HEK293T (cell line): ENCODE results near the gene RNF150.

Source experiments
- CTCF ChIA-PET: fragments of 350-600 bp; formaldehyde crosslinking; extraction: SDS; loops from one replicate; lab custom pipeline; 2021; ENCODE audit warnings: antibody characterized with exemption, inconsistent platforms; lab: Yijun Ruan, JAX
- POLR2A ChIA-PET: fragments of 350-600 bp; formaldehyde crosslinking; extraction: SDS; loops from one replicate; lab custom pipeline; 2020; ENCODE audit warnings: antibody characterized with exemption, inconsistent platforms; lab: Yijun Ruan, JAX
- DNase-seq: peaks from one replicate; pipeline ENCODE4 v3.0.0; 2012; ENCODE audit warnings: mixed read lengths; ENCODE audit errors: extremely low spot score
- ARNT ChIP-seq: fragments of 450-650 bp; IDR thresholded peaks from 2 replicates; pipeline ENCODE4 v1.6.1; 2017; ENCODE audit warnings: mild to moderate bottlenecking
- BHLHE40 ChIP-seq: fragments of 450-650 bp; IDR thresholded peaks from 2 replicates; pipeline ENCODE4 v1.6.1; 2016; ENCODE audit warnings: mild to moderate bottlenecking, moderate library complexity, borderline replicate concordance
- CTBP1 ChIP-seq: fragments of 450-650 bp; IDR thresholded peaks from 2 replicates; pipeline ENCODE4 v1.6.1; 2016; ENCODE audit warnings: borderline replicate concordance
- ELF4 ChIP-seq: fragments of 450-650 bp; IDR thresholded peaks from 2 replicates; pipeline ENCODE4 v1.6.1; 2017; ENCODE audit warnings: antibody characterized with exemption
- FOXA1 ChIP-seq: fragments of 450-650 bp; IDR thresholded peaks from 2 replicates; pipeline ENCODE4 v1.6.1; 2016; ENCODE audit warnings: mild to moderate bottlenecking
- FOXK2 ChIP-seq: fragments of 450-650 bp; IDR thresholded peaks from 2 replicates; pipeline ENCODE4 v1.6.1; 2016; ENCODE audit warnings: mild to moderate bottlenecking
- FOXM1 ChIP-seq: fragments of 450-650 bp; IDR thresholded peaks from 2 replicates; pipeline ENCODE4 v1.6.1; 2017; ENCODE audit warnings: mild to moderate bottlenecking, borderline replicate concordance
- HDGF ChIP-seq: fragments of 450-650 bp; IDR thresholded peaks from 2 replicates; pipeline ENCODE4 v1.6.1; 2017; ENCODE audit warnings: antibody characterized with exemption, borderline replicate concordance
- L3MBTL2 ChIP-seq: fragments of 450-650 bp; conservative IDR thresholded peaks from 2 replicates; pipeline ENCODE4 v1.6.1; 2016; ENCODE audit warnings: mild to moderate bottlenecking
- LEF1 ChIP-seq: fragments of 450-650 bp; IDR thresholded peaks from 2 replicates; pipeline ENCODE4 v1.6.1; 2017; ENCODE audit warnings: mild to moderate bottlenecking, borderline replicate concordance
- NFRKB ChIP-seq: fragments of 450-650 bp; IDR thresholded peaks from 2 replicates; pipeline ENCODE4 v1.6.1; 2016; ENCODE audit warnings: mild to moderate bottlenecking, moderate library complexity
- SP1 ChIP-seq: fragments of 450-650 bp; IDR thresholded peaks from 2 replicates; pipeline ENCODE4 v1.6.1; 2017
- SUZ12 ChIP-seq: fragments of 450-650 bp; IDR thresholded peaks from 2 replicates; pipeline ENCODE4 v1.6.1; 2016; ENCODE audit warnings: mild to moderate bottlenecking
- TARDBP ChIP-seq: fragments of 450-650 bp; IDR thresholded peaks from 2 replicates; pipeline ENCODE4 v1.6.1; 2016
- ZNF384 ChIP-seq: fragments of 450-650 bp; IDR thresholded peaks from 2 replicates; pipeline ENCODE4 v1.6.1; 2016
- TF ChIP-seq, protein P1 (sequence below): fragments of 450-650 bp; IDR thresholded peaks from 2 replicates; pipeline ENCODE4 v1.6.1; 2016

RNF150 gene

DNA sequence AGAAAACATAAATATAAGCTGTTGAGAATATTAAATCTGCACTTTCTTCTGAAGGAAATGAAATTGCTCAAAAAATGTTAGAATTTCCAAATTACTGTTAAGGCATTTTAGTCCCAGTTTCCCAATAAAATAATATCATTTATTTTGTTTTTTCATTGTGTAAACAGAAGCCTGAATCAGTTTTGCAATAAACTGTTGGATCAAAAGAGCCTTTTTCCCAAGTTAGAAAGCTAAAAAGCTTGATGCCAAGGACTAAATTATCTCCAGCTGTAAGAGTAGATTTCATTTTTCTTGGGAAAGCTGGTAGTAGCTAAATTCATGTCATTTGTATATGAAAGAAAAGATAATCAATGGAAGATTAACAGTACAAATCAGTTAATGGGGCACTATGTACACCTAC is 95.8 kb downstream of the RNF150 start:
- TF ChIP-seq TARDBP, result no peak
- no peak for TF ChIP-seq SUZ12
- no peak for TF ChIP-seq SP1
- TF ChIP-seq LEF1, result no peak
- no peak for TF ChIP-seq ZNF384
- TF ChIP-seq L3MBTL2, result no peak
- no peak for TF ChIP-seq HDGF
- TF ChIP-seq, protein P1, sequence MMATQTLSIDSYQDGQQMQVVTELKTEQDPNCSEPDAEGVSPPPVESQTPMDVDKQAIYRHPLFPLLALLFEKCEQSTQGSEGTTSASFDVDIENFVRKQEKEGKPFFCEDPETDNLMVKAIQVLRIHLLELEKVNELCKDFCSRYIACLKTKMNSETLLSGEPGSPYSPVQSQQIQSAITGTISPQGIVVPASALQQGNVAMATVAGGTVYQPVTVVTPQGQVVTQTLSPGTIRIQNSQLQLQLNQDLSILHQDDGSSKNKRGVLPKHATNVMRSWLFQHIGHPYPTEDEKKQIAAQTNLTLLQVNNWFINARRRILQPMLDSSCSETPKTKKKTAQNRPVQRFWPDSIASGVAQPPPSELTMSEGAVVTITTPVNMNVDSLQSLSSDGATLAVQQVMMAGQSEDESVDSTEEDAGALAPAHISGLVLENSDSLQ, result no peak
- no peak for TF ChIP-seq ELF4
- no peak for TF ChIP-seq CTBP1
- no peak for TF ChIP-seq FOXK2
- TF ChIP-seq ARNT, result no peak
- no peak for TF ChIP-seq FOXA1
- no peak for TF ChIP-seq NFRKB
- no peak for TF ChIP-seq FOXM1
- no peak for TF ChIP-seq BHLHE40
- ChIA-PET POLR2A (no interaction called here), CTCF (interaction anchor here (0.7 kb wide), 1 partner anchor 96 kb away, joined by 3 read pairs; no protein-coding TSS in a partner anchor)
- no peak for DNase-seq

DNA sequence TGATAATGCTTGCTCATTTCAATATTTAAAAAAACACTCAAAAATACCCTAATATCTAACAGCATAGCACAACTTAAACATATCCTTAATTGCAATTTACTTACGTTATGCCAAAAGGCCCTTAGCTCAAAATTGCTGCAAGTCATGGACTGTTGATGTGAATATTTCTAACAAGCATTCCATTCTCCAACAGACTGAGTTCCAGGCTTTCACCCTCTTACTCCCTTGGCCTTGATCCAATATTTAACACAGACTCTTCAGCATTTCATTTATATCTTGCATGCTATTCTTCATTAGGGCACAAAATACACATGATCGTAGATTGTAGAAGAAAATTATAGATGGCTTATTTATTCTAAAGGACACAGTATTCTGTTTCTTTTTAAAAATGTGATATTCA is 96.5 kb downstream of the RNF150 start:
- DNase-seq, result no peak
- CTCF ChIA-PET, result no interaction called here
- POLR2A ChIA-PET, result interaction anchor here (1.4 kb wide), 1 partner anchor 97 kb away, joined by 5 read pairs; the partner anchor contains the start of gene RNF150
- TF ChIP-seq ARNT (no peak), TARDBP (no peak), L3MBTL2 (no peak), ELF4 (no peak), LEF1 (no peak), FOXA1 (no peak), ZNF384 (no peak), NFRKB (no peak), CTBP1 (no peak), HDGF (no peak), SUZ12 (no peak), SP1 (no peak), BHLHE40 (no peak), FOXK2 (no peak), FOXM1 (no peak)
- TF ChIP-seq, protein P1, result no peak

DNA sequence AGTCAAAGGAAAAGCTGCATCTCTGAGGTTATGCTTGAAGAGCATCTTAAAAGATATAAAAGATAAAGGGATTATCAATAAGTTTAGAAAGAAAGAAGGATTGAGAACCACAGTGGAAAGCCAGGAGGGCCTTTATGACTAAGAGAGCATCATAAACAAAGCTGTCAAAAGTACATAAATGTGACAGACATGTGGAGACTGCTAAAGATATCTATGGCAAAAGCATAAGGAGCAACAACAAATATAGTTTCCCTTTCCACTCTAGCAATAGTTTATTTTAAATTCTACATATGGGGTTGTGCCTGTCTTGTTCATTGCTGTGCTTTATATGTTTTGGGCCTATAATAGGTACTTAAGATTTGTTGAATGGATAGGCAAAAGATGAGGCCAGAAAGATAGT is 97.3 kb downstream of the RNF150 start:
- ChIA-PET POLR2A (interaction anchor here (1.4 kb wide), 1 partner anchor 98 kb away, joined by 5 read pairs; the partner anchor contains the start of gene RNF150), CTCF (no interaction called here)
- no peak for DNase-seq
- TF ChIP-seq ZNF384 (no peak), TARDBP (no peak), SP1 (no peak), ARNT (no peak)
- TF ChIP-seq, protein P1, result peak; percentile 68

DNA sequence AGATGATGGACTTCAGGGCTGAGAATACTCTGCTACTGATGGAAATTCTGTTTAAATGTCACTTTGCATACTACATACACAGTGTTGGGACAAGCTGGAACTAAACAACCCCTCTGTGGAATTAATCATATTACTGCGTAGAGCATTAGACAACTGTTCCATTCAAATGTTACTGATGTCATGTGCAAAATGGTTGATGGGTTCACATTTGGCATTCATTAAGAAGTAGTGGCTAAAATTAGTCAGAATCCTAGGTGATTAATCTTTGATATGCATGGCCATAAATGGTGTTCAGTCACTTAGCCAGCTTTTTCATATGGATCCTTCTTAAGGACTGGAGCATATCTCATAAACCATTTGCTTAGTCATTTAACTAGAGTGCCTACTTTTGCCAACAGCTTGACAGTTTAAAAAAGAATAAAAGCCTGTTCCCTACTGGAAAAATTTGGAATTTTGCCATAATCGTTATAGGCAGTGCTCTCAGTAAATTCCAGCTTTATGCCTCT is 105.2 kb downstream of the RNF150 start:
- no peak for TF ChIP-seq FOXA1
- TF ChIP-seq NFRKB, result no peak
- TF ChIP-seq SUZ12, result no peak
- ChIA-PET POLR2A (no interaction called here), CTCF (interaction anchor here (1.4 kb wide), 1 partner anchor 105 kb away, joined by 7 read pairs; the partner anchor contains the start of gene RNF150)
- DNase-seq, result no peak

DNA sequence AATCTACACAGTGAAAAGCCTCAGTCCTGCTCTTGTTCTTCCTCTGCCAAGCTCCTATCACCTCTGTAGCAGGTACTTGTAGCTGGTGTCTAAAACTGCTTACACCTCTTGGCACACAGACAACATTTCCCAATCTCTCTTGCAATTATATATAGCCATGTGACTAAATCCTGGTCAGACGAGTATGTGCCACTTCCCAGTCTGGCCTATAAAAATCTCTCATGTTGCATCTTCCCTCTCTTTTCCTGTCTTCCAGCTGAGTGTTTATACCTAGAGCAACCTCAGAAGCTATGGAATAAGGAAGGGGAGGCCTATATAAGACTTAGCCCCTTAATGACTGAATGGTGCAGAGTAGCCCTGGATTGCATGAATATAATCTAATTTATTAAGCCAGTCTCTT is 105.8 kb downstream of the RNF150 start:
- no peak for DNase-seq
- POLR2A ChIA-PET, result no interaction called here
- CTCF ChIA-PET, result interaction anchor here (1.4 kb wide), 1 partner anchor 106 kb away, joined by 7 read pairs; the partner anchor contains the start of gene RNF150
- TF ChIP-seq ELF4, result no peak
- no peak for TF ChIP-seq LEF1
- TF ChIP-seq NFRKB, result no peak
- TF ChIP-seq, protein P1, result no peak
- TF ChIP-seq TARDBP, result no peak
- TF ChIP-seq ARNT, result no peak
- no peak for TF ChIP-seq L3MBTL2
- TF ChIP-seq FOXM1, result no peak
- TF ChIP-seq ZNF384, result no peak
- no peak for TF ChIP-seq FOXA1
- no peak for TF ChIP-seq SP1
- no peak for TF ChIP-seq SUZ12
- TF ChIP-seq CTBP1, result no peak
- TF ChIP-seq BHLHE40, result no peak
- no peak for TF ChIP-seq FOXK2
- no peak for TF ChIP-seq HDGF

DNA sequence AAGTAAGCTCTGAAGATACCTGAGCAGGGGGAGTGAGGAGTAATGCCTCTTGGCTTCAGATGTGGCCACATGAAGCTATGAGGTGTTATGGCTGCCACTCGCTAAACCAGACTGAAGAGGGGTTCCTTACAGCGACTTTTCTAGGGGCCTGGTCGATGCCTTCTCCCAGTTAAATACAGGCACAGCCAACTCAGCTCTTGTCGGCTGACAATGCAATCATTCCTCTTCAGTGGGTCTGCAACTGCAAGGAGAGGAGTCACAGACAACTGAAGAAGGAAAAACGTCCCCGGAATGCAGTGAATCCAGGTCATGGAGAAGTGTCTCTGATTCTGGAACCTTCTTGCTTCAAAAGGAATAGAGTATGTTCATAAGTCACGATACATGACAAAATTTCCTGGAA is 106.4 kb downstream of the RNF150 start:
- TF ChIP-seq, protein P1, result no peak
- TF ChIP-seq FOXK2, result no peak
- TF ChIP-seq BHLHE40, result no peak
- TF ChIP-seq ARNT, result no peak
- no peak for TF ChIP-seq CTBP1
- TF ChIP-seq SP1, result no peak
- TF ChIP-seq ELF4, result no peak
- TF ChIP-seq NFRKB, result no peak
- no peak for TF ChIP-seq LEF1
- no peak for TF ChIP-seq HDGF
- TF ChIP-seq FOXM1, result no peak
- TF ChIP-seq SUZ12, result no peak
- TF ChIP-seq L3MBTL2, result no peak
- TF ChIP-seq TARDBP, result no peak
- TF ChIP-seq FOXA1, result no peak
- no peak for TF ChIP-seq ZNF384
- POLR2A ChIA-PET, result no interaction called here
- no peak for DNase-seq
- CTCF ChIA-PET, result interaction anchor here (1.4 kb wide), 1 partner anchor 107 kb away, joined by 7 read pairs; the partner anchor contains the start of gene RNF150
